ELF-1 (cell line): ENCODE data around the gene RET.

ENCODE experiments used
- DNase-seq: peaks from one replicate; pipeline ENCODE4 v3.0.0-alpha.2; 2016; ENCODE audit warnings: low read depth, low spot score

RET gene

GRCh38 chr10:43044448-43044921 is 32.4 kb upstream of the RET start:
- no peak for DNase-seq

DNA sequence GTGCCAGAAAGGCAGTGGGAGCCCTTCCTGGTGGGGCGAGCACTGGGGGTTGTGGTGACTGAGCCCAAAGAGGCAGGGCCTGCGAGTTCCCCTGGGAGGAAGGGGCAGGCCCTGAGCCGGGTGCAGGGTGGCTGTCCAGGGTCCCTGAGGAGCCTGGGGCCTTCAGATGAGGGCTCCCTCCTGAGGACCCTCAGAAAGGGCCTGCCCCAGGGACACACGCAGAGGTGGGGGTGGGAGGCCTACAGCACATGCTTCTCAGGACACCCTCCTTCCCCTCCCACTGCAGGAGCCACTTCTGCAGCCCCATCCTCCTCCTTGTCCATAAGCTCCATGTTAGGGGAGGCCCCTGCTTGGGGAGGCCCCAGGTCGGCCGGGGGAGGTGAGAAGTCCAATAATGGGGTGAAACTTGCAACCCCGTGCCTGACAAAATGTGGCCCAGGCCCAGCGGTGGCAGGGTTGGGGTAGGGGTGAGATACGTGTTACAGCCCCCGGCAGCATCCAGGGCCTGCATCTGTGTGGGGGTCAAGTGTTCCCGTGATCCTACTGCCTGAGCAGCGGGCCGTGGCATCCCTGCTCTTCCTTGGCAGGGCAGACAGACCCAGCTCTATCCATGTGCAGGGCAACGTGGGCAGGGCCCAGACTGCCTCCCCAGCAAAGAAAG is 31.8 kb upstream of the RET start:
- DNase-seq = no peak

DNA sequence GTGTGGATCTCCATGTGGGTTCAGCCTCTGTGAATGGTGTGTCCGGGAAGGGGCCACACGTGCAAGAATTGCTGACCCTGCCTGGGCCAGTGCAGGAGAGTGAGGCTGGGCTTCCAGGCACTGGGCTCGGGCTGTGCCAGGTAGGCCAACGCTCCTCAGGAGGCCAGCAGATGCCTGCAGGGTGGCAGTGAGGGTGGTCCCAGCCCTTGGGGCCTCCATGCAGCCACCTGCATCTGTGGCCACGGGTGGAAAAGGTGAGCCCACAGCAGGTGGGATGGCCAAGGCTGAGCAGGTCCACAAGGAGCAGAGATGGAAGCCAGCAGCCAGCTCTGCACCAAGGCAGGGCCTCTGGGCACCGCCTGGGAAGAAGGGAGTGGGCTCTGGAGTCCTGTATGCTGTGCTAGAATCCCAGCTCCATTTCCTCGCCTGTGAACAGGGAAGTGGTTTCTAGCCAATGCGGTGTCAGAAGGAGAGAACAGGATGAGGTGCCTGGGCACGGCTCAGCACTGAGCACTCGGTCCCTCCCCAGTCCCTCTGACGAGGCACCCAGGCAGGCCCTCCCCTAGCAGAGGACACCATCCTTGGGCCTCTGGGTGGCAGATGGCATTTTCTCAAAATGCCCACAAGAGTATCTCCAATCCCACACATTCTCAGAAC is 31.1 kb upstream of the RET start:
- no peak for DNase-seq

- DNase-seq = no peak
Observed at GRCh38 chr10:43046288-43046991, 30.4 kb upstream of the RET start.

- no peak for DNase-seq
Observed at GRCh38 chr10:43047288-43047970, 29.4 kb upstream of the RET start.

GRCh38 chr10:43048301-43049051 is 28.4 kb upstream of the RET start:
- DNase-seq = no peak

DNA sequence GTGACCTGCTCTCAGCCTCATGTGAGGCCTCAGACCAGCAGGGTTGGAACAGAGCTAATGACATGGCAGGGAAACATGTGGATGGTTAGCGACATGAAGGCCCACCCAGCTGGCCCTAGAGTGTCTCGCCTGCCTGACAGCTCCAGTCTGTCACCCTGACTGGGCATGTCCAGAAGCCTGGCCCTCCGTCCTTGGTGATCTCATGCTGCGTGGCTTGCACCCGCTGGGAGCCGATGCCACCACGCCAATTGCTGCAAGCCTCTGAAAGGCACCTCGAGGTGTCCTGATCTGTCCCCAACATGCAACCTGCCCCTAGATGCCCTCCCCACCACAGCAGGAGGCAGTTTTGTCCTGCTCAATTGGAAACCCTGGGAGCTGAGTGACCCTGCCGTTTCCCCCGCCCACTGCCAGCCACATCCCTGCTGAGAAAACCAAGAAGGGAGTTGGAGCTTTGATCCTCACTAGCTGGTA is 27.8 kb upstream of the RET start:
- DNase-seq = no peak

- DNase-seq = no peak
Observed at GRCh38 chr10:43050011-43050410, 26.9 kb upstream of the RET start.

DNA sequence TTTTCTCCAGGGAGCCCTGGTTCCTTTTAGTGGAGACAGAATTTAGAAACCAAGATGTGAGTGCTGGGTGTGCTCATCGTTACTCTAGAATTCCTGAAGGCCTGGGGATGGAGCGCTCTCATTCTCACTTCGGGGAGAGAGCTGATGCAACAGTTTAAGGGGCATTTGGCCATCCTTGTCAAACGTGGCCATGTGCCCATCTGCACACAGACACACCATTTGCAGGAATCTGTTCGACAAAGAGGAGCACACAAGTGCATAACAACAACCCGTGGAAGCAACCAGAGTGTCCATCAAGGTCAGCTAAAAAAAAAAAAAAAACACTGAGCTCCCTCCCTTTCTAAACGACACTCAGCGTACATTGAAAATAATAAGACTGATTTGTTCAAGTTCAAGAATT is 23.0 kb upstream of the RET start:
- no peak for DNase-seq

- DNase-seq = no peak
Observed at GRCh38 chr10:43054593-43054992, 22.3 kb upstream of the RET start.

DNA sequence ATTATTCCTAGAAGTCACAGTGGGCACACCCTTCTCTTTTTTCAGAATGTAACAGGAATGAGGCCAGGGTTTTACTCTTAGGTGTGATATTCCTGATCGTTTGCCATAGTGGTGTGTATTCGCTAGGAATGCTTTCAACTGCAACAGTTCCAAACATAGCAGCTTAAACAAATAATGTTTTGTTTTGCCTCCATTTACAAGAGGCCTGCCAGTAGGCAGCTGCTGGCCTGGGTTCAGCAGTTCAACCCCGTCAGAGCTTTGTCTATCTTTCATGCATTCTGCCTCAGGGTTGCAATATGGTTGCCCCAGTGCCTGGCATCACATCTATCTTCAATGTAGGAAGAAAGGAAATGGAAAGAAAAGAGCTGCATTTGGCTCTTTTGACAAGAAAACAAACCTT is 21.7 kb upstream of the RET start:
- no peak for DNase-seq

GRCh38 chr10:43055991-43056567 is 20.8 kb upstream of the RET start:
- DNase-seq = no peak

DNA sequence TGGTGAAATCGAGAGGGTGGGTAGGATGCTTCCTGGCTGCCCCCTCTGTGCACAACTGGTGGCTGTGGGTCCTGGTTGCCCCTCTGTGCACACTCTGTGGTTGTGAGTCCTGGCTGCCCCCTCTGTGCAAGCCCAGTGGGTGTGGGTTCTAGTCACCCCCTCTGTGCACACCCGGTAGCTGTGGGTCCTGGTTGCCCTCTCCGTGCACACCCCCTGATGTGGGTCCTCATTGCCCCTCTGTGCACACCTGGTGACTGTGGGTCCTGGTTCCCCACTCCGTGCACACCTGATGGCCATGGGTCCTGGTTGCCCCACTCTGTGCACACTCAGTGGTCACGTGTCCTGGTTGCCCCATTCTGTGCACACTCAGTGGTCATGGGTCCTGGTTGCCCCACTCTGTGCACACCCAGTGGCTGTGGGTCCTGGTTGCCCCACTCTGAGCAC is 20.3 kb upstream of the RET start:
- DNase-seq = no peak

DNA sequence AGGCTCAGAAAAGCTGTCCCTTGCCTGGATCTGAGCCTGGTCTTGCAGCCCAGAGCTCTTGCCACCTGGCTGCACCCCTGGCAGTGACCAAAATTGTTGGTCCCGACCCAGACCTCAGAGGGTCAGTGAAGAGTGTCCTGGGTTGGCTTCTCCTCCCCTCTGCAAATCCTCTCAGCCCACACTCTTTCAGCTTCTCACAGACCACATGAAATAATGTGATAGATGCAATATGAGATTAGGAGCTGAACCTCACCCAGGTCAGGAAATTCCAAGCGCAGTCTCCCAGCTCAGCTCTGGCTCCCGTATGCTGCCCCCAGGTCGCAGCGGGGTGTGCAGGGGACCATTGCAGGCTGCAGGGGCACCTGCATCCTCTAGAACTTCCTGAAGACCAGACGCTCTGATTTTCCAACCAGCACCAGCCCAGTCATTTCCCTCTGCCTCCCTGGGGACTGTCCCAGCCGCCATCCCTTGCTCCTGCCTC is 19.6 kb upstream of the RET start:
- DNase-seq = no peak

DNA sequence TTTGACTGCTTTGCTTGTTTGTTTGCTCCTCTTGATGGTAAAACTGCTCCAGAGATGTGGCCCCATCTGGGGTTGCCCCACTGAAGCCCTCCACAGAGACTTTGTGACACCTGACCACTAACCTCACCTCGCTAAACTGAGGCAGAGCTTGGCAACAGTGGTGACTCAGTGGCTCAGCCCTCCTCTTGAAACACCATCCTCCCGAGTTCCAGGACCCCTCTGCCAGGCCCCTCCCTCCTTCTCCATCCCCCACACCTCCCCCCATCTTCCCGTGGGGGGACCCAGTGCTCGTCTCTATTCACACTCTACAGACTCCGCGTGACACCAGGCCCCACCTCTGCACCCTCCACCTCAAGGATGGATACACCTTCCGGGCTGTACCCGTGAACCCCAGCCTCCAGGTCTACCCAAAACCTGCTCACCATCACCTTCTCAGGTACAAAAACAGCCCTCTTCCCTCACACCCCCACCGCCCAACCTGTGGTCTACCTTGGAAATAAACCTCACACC is 19.0 kb upstream of the RET start:
- no peak for DNase-seq

- DNase-seq = no peak
Observed at GRCh38 chr10:43058716-43059335, 18.0 kb upstream of the RET start.

- DNase-seq = no peak
Observed at GRCh38 chr10:43059336-43059720, 17.5 kb upstream of the RET start.

DNA sequence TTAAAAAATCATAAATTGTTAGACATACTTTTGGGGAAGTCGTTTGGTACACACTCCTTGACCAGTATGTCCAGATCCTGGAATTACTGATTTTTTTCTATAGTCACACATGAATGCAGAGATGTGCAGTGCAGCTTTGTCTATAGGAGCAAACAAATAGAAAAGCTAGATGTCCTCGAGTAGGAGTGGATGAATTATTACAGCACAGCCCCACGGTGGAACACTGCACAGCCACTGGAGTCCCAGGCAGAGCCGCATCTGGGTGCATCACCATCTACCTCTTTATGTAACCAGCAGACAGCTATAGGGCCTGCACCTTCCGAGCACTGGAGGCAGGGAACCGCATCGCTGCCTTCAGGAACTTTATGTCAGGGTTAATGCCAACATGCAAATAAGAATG is 17.0 kb upstream of the RET start:
- no peak for DNase-seq

DNA sequence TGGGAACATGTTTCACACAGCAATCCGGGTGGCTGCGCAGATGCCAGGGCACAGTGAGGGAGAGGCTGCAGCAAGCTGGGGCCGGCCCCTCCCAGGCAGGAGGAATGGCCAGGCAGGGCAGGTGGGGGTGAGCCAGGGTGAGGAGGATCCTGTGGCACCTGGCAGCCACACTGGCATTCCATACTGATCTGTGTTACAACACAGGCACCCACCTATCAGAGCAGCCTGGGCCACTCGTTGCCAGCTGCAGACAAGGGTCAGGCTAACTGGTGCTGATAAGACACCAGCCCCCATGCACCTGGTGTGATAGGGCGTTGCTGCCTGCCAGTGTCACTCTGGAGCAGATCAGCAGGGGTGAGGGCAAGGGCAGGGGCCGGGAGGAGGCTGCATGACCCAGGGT is 16.6 kb upstream of the RET start:
- no peak for DNase-seq

DNA sequence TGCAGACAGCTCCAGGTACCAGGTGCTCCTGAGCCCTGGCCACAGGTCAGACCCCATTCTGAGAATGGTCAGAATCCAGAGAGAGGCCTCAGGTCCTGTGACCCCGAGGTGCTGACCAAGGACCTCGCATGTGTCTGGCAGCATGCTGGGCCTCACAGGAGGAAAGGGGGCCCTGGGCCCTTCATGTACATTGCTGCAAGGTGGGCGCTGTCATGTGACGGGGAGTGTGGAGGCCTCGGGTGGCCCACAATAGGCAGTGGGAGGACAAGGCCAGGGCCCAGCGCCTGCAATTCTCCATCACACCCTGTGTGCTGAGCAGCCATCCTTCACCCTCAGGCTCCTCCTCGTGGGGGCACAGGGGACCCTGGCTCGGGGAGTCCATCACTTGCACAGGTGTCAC is 15.5 kb upstream of the RET start:
- no peak for DNase-seq
